ENCODE results near the gene ZFYVE28. TPM values are rescaled to one million over a fixed set of nuclear protein-coding genes. Genes with fewer than 3 reads are reported as not detected.

ZFYVE28 gene
- total and polyA plus RNA-seq, 2 of the 8 experiments (the other 6 are each of a cell fraction or from before 2014, with no cell fraction given) = 1.7 to 4.9 TPM

DNA sequence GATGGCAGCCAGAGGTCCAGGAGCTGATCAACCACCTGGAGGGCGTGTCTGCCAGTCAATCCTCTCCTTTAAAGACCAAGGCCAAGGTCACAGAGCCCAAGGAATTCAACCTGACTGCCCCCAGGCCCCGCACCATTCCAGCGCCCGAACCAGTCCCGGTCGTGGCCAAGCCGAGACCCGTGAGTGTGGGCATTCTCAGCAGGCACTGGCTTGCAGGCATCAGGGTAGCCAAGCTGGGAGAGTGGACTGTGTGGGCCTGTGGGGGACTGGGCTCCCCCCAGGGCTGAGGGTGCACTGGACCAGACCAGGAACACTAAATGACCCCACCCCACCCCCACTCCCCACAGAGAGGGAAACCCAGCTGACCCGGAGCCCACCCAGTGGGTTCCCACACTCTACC is 26.7 kb upstream of the ZFYVE28 start:
- Histone ChIP-seq H2BK120ac (replicated peaks; ENCODE audit: low read depth, low read length) (no peak overlapping the region), H3K27me3 (replicated peaks in 1 of 4; ENCODE audit: control insufficient read depth in 3 of 4, extremely low read depth in 1 of 4, insufficient read depth in 3 of 4, low read length in 3 of 4) (no peaks in the 10 kb centered on the region), H3K4me1 (replicated peaks in 1 of 4; ENCODE audit: control insufficient read depth in 3 of 4, insufficient read depth in 4 of 4, low read length in 3 of 4) (no peaks in the 10 kb centered on the region; a peak in 3 of 7 replicates), H3K14ac (ENCODE audit: insufficient read length) (no peak overlapping the region), H3K4me3 (ENCODE audit: extremely low read depth in 1 of 4, insufficient read depth in 2 of 4, low read depth in 3 of 4, low read length in 4 of 4) (no peak overlapping the region), H3K4ac (replicated peaks; ENCODE audit: insufficient read length, low read depth, low read length) (no peak overlapping the region), H4K91ac (replicated peaks; ENCODE audit: insufficient read length, low read length) (no peak overlapping the region), H3K18ac (ENCODE audit: extremely low read depth, low read length) (no peak overlapping the region), H4K8ac (ENCODE audit: extremely low read depth, insufficient read depth, low read length) (peak overlapping the region; percentile 86; the same call in 1 of the 2 replicates), H4K20me1 (replicated peaks in 1 of 2; ENCODE audit: control insufficient read depth in 1 of 2, insufficient read depth in 2 of 2, low read length in 2 of 2) (peaks cover 0 to 3% of the 10 kb centered on the region in 2 experiments), H2BK12ac (ENCODE audit: low read depth, low read length) (no peak overlapping the region), H4K5ac (ENCODE audit: insufficient read length, low read depth, low read length) (no peak overlapping the region), H3K56ac (replicated peaks; ENCODE audit: insufficient read length, low read depth, low read length) (no peak overlapping the region), H2BK15ac (ENCODE audit: low read length) (no peak overlapping the region), H2BK5ac (ENCODE audit: low read depth, low read length) (no peak overlapping the region), H3K79me2 (ENCODE audit: control insufficient read depth in 1 of 2, insufficient read depth in 2 of 2, low read length in 2 of 2) (no peaks in the 10 kb centered on the region), H3K36me3 (ENCODE audit: control insufficient read depth in 2 of 4, insufficient read depth in 4 of 4, low read length in 3 of 4) (no peaks in the 10 kb centered on the region), H3K23me2 (ENCODE audit: low read depth, low read length) (peaks cover 15% of the 10 kb centered on the region; the same call in 1 of the 2 replicates), H2AFZ (ENCODE audit: low read length) (no peak overlapping the region), H2BK20ac (ENCODE audit: low read length) (no peak overlapping the region), H3K4me2 (ENCODE audit: insufficient read depth in 1 of 2, low read depth in 2 of 2, low read length in 2 of 2) (no peak overlapping the region), H3K9me3 (ENCODE audit: insufficient read depth in 2 of 2, low read depth in 1 of 2, low read length in 1 of 2) (no peaks in the 10 kb centered on the region), H3K79me1 (ENCODE audit: low read depth, low read length) (no peaks in the 10 kb centered on the region), H3K27ac (ENCODE audit: low read depth, low read length) (no peak overlapping the region), H3K9ac (replicated peaks in 1 of 4; ENCODE audit: extremely low read depth in 1 of 4, low read depth in 3 of 4, low read length in 3 of 4) (no peak overlapping the region), H2AK5ac (ENCODE audit: low read depth, low read length) (no peak overlapping the region), H3K23ac (ENCODE audit: insufficient read length) (no peak overlapping the region)
- no peak for DNase-seq (ENCODE audit: low read depth in 1 of 2, low spot score in 2 of 2)
- ChIA-PET POLR2A (ENCODE audit: partially characterized antibody) (interaction anchor here (0.9 kb wide), 1 partner anchor 13 kb away, joined by 3 read pairs; no protein-coding TSS in a partner anchor), CTCF (ENCODE audit: partially characterized antibody) (interaction anchor here (1.0 to 5.5 kb wide), 5 partner anchors 7 to 91 kb away, joined by 3 to 53 read pairs (median 5); no protein-coding TSS in a partner anchor)
- no peak for FAIRE-seq
- WGBS, 2 experiments (ENCODE audit: extremely low coverage in 1 of 2, insufficient coverage in 1 of 2, insufficient read length in 1 of 2, insufficient replicate concordance in 2 of 2, low coverage in 1 of 2, low lambda C conversion rate in 2 of 2, missing lambda C conversion rate in 1 of 2) = 90% methylated on average over 9 of the region's 9 CpGs; no CpG with 5 or more reads in 1 of the 2 experiments
- no peak for TF ChIP-seq ZNF274 (IDR thresholded peaks at IDR 0.05; ENCODE audit: borderline replicate concordance, extremely low read depth, low read length)

Measured in H1 (cell line).